ENCODE results near the gene PNO1. TPM values are rescaled to one million over a fixed set of nuclear protein-coding genes. Genes with fewer than 3 reads are reported as not detected.

The PNO1 gene
- total and polyA plus RNA-seq, 2 experiments from 2014 or later = 34.6 to 43.7 TPM

GRCh38 chr2:68110102-68110501, 47.6 kb upstream of the PNO1 start:
- no peak overlapping the region for H3K4me3 Mint-ChIP-seq
- H3K36me3 ChIP-seq (ENCODE audit: insufficient read depth) = no peaks in the 10 kb centered on the region
- H3K27me3 ChIP-seq (ENCODE audit: insufficient read depth) = no peaks in the 10 kb centered on the region
- H3K9me2 ChIP-seq (ENCODE audit: insufficient read depth) = no peaks in the 10 kb centered on the region
- H3K36me3 Mint-ChIP-seq (ENCODE audit: low read depth) = no peaks in the 10 kb centered on the region
- no peak for DNase-seq (ENCODE audit: low spot score)
- H3F3A ChIP-seq (replicated peaks; ENCODE audit: low read depth) = no peaks in the 10 kb centered on the region
- no peak for ATAC-seq
- H3K79me2 ChIP-seq (replicated peaks; ENCODE audit: insufficient read depth) = no peaks in the 10 kb centered on the region
- H3K4me3 ChIP-seq = no peak overlapping the region
- no peak overlapping the region for H2AFZ ChIP-seq
- no peak overlapping the region for H3K27ac ChIP-seq (ENCODE audit: low read depth)
- no peaks in the 10 kb centered on the region for H4K20me1 ChIP-seq (replicated peaks; ENCODE audit: insufficient read depth)
- no peaks in the 10 kb centered on the region for H3K4me1 ChIP-seq (ENCODE audit: insufficient read depth)
- no peak overlapping the region for H3K27ac Mint-ChIP-seq
- H3K9me3 Mint-ChIP-seq = peaks cover 5% of the 10 kb centered on the region; the same call in 2 of the 3 replicates
- H3K4me2 ChIP-seq = no peak overlapping the region
- TF ChIP-seq REST (IDR thresholded peaks at IDR 0.05; ENCODE audit: unreplicated experiment) (no peak), ZNF462 (CRISPR knock-in tag; IDR thresholded peaks at IDR 0.05) (no peak), NANOG (IDR thresholded peaks at IDR 0.05; ENCODE audit: borderline replicate concordance) (no peak), POLR2AphosphoS5 (IDR thresholded peaks at IDR 0.05; ENCODE audit: low read depth) (no peak), ZNF114 (CRISPR knock-in tag; IDR thresholded peaks at IDR 0.05) (no peak), ZNF331 (CRISPR knock-in tag; IDR thresholded peaks at IDR 0.05; ENCODE audit: low read depth) (no peak), CTCF (conservative IDR thresholded peaks at IDR 0.05; ENCODE audit: low read depth in 2 of 2) (no peak), EZH2 (IDR thresholded peaks at IDR 0.05; ENCODE audit: low read depth, unreplicated experiment) (no peak), STAT1 (IDR thresholded peaks at IDR 0.05; ENCODE audit: unreplicated experiment) (no peak), EZH2phosphoT487 (IDR thresholded peaks at IDR 0.05; ENCODE audit: unreplicated experiment) (no peak), JUNB (IDR thresholded peaks at IDR 0.05; ENCODE audit: unreplicated experiment) (no peak), ETS1 (IDR thresholded peaks at IDR 0.05) (no peak), CREB1 (CRISPR knock-in tag; IDR thresholded peaks at IDR 0.05; ENCODE audit: low read depth) (no peak)
- H3K4me1 Mint-ChIP-seq = no peaks in the 10 kb centered on the region
- peaks cover 3% of the 10 kb centered on the region for H3K27me3 Mint-ChIP-seq (ENCODE audit: insufficient read depth, low read depth, poor library complexity)
